ENCODE measurements around the gene ABHD16A. TPM values are rescaled to one million over a fixed set of nuclear protein-coding genes. Genes with fewer than 3 reads are reported as not detected.

ABHD16A gene

DNA sequence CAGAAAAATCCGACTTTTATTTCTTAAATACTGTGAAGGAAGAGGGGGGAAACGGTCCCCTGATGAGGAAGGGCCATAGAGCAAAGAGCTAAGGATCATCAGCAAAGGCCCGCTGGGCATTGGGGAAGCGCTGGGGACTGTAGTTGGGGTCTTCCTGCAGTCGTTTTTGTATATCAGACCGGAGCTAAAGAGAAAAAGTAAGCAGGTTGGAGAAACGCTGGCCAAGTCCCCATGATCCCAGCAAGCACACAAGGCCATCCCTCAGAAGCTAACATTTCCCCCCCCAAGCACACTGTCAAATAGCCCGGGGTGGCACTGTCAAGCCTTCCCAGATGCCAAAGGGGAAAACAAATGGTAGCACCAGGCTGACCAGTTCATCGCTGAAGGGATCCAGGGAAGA, 64.1 kb downstream of the ABHD16A start:
- no peak overlapping the region for H2BK5ac ChIP-seq (ENCODE audit: low read depth, low read length, poor library complexity, severe bottlenecking)
- H2BK120ac ChIP-seq (ENCODE audit: low read depth, low read length), result no peak overlapping the region
- no peak overlapping the region for H2BK15ac ChIP-seq (ENCODE audit: low read depth, poor library complexity, severe bottlenecking)
- no peak overlapping the region for H3K18ac ChIP-seq (ENCODE audit: low read depth in 1 of 2, low read length in 2 of 2)
- H3K4ac ChIP-seq (ENCODE audit: low read depth in 1 of 2, low read length in 2 of 2), result no peak overlapping the region
- H2AFZ ChIP-seq (ENCODE audit: low read depth, low read length), result no peak overlapping the region
- H3K9me3 ChIP-seq (ENCODE audit: control insufficient read depth, low read length), result no peaks in the 10 kb centered on the region
- H2BK12ac ChIP-seq (ENCODE audit: low read length in 2 of 2), result no peak overlapping the region
- DNase-seq, result no peak
- no peak overlapping the region for H3K23ac ChIP-seq (ENCODE audit: low read length in 2 of 2)
- H4K8ac ChIP-seq (ENCODE audit: low read length), result no peak overlapping the region
- H2AK5ac ChIP-seq (ENCODE audit: low read length, severe bottlenecking), result no peak overlapping the region
- no peak overlapping the region for H3K14ac ChIP-seq (ENCODE audit: low read length in 2 of 2)
- H3K4me3 ChIP-seq (ENCODE audit: insufficient read depth in 1 of 2, low read depth in 1 of 2, low read length in 2 of 2), result no peak overlapping the region
- no peaks in the 10 kb centered on the region for H3K27me3 ChIP-seq (ENCODE audit: control insufficient read depth in 1 of 2, insufficient read depth in 1 of 2, low read length in 2 of 2)
- peak overlapping the region; percentile 62 for H3K9ac ChIP-seq (ENCODE audit: low read length)
- 93% methylated on average over 9 of the region's 9 CpGs for WGBS
- no peak overlapping the region for H3K27ac ChIP-seq (ENCODE audit: low read length, poor library complexity, severe bottlenecking)
- peaks cover 3% of the 10 kb centered on the region for H3K4me1 ChIP-seq (ENCODE audit: control insufficient read depth, insufficient read depth, low read depth, low read length)
- H4K91ac ChIP-seq (ENCODE audit: low read length), result no peak overlapping the region
- peaks cover 23% of the 10 kb centered on the region for H3K79me1 ChIP-seq (replicated peaks; ENCODE audit: low read length, poor library complexity, severe bottlenecking)
- H3K36me3 ChIP-seq (ENCODE audit: control insufficient read depth in 1 of 2, insufficient read depth in 2 of 2, low read depth in 1 of 2, low read length in 2 of 2), result peaks cover 87 to 94% of the 10 kb centered on the region in 2 experiments
- H3K4me2 ChIP-seq (ENCODE audit: low read length, poor library complexity, severe bottlenecking), result no peak overlapping the region

Small RNA genes lying within 50 kb of the gene (small RNA-seq; reads per million reads assigned to genes)
- not detected for gene LY6G6D (ENCODE audit: low read depth)
- gene MIR4646 (ENCODE audit: low read depth), result not detected
- not detected for gene RF00019 (ENCODE audit: low read depth)

All from mesenchymal stem cell (in vitro differentiated cells and primary cell).